PC-9 (cell line): ENCODE measurements around the gene KCNC1. TPM values are rescaled to one million over a fixed set of nuclear protein-coding genes. Genes with fewer than 3 reads are reported as not detected.

Experiments used
- BruUV-seq: library from RNA; stranded (reverse); fragments of 400-500 nt; replicated peaks from 2 replicates; lab custom pipeline; 2021; lab: Mats Ljungman, UMichigan
- CTCF ChIA-PET: fragments of 300-600 bp; sonication (Branson Sonifier 250); formaldehyde crosslinking; loops from one replicate; lab custom pipeline; 2022; ENCODE audit warnings: antibody characterized with exemption; lab: Charles Lee
- POLR2A ChIA-PET: fragments of 300-600 bp; sonication (Branson Sonifier 250); formaldehyde crosslinking; loops from one replicate; lab custom pipeline; 2022; ENCODE audit warnings: antibody characterized with exemption; ENCODE audit not compliant: unreplicated experiment; lab: Charles Lee
- DNase-seq, 2 experiments: peaks; one replicate each; pipeline versions ENCODE4 v3.0.0 to v3.0.0-alpha.2; 2015 to 2022; ENCODE audit warnings: mixed read lengths in 1 of 2
- H2AFZ ChIP-seq: fragments of 200-600 bp; sonication (generic); 2 replicates; pipeline ENCODE4 v1.8.1; 2017; ENCODE audit warnings: antibody characterized with exemption
- H3F3A ChIP-seq: fragments of 200-600 bp; sonication (generic); 2 replicates; pipeline ENCODE4 v1.8.1; 2017; ENCODE audit warnings: antibody characterized with exemption, mild to moderate bottlenecking, low read depth; ENCODE audit not compliant: insufficient read depth
- H3K27ac ChIP-seq: fragments of 200-600 bp; sonication (generic); 2 replicates; pipeline ENCODE4 v1.6.1; 2016; ENCODE audit warnings: mixed run types
- H3K27me3 ChIP-seq: fragments of 200-600 bp; sonication (generic); 2 replicates; pipeline ENCODE4 v1.6.1; 2016; ENCODE audit warnings: low read depth, mixed run types; ENCODE audit not compliant: insufficient read depth
- H3K36me3 ChIP-seq: fragments of 200-600 bp; sonication (generic); 2 replicates; pipeline ENCODE4 v1.6.1; 2016; ENCODE audit warnings: low read depth, mixed run types
- H3K4me1 ChIP-seq: fragments of 200-600 bp; sonication (generic); replicated peaks from 2 replicates; pipeline ENCODE4 v1.6.1; 2016; ENCODE audit warnings: mixed run types; ENCODE audit not compliant: insufficient read depth
- H3K4me2 ChIP-seq: fragments of 200-600 bp; sonication (generic); 2 replicates; pipeline ENCODE4 v1.6.1; 2017; ENCODE audit warnings: mixed run types
- H3K4me3 ChIP-seq: fragments of 200-600 bp; sonication (generic); 2 replicates; pipeline ENCODE4 v1.6.1; 2016; ENCODE audit warnings: mixed run types
- H3K79me2 ChIP-seq: fragments of 200-600 bp; sonication (generic); 2 replicates; pipeline ENCODE4 v1.6.1; 2017; ENCODE audit warnings: low read depth, mixed run types
- H3K9me2 ChIP-seq: fragments of 200-600 bp; sonication (generic); 2 replicates; pipeline ENCODE4 v1.8.1; 2017; ENCODE audit warnings: mild to moderate bottlenecking; ENCODE audit not compliant: insufficient read depth
- H3K9me3 ChIP-seq: fragments of 200-600 bp; sonication (generic); 2 replicates; pipeline ENCODE4 v1.8.1; 2016; ENCODE audit warnings: low read depth; ENCODE audit not compliant: insufficient read depth
- H4K20me1 ChIP-seq: fragments of 200-600 bp; sonication (generic); 2 replicates; pipeline ENCODE4 v1.8.1; 2017; ENCODE audit not compliant: insufficient read depth
- EZH2 ChIP-seq: fragments of 200-600 bp; sonication (generic); IDR thresholded peaks from 2 replicates; pipeline ENCODE4 v1.8.0; 2017; ENCODE audit warnings: antibody characterized with exemption, low read depth
- intact Hi-C: fragments of 100-400 bp; cut with micrococcal nuclease; formaldehyde crosslinking; loops from one replicate; pipeline ENCODE4 v1.10.0; 2022; ENCODE audit not compliant: unreplicated experiment
- total RNA-seq: library from RNA; stranded (reverse); gene quantifications from 2 replicates; pipeline ENCODE4 v1.2.3, GENCODE V29; 2021
- TF ChIP-seq, protein P1 (sequence below): fragments of 200-600 bp; sonication (generic); conservative IDR thresholded peaks from 2 replicates; pipeline ENCODE4 v1.6.1; 2017; ENCODE audit warnings: mixed run types, antibody characterized with exemption, mild to moderate bottlenecking, moderate library complexity

KCNC1 gene
- total RNA-seq, 1 experiment from 2014 or later, result not detected

DNA sequence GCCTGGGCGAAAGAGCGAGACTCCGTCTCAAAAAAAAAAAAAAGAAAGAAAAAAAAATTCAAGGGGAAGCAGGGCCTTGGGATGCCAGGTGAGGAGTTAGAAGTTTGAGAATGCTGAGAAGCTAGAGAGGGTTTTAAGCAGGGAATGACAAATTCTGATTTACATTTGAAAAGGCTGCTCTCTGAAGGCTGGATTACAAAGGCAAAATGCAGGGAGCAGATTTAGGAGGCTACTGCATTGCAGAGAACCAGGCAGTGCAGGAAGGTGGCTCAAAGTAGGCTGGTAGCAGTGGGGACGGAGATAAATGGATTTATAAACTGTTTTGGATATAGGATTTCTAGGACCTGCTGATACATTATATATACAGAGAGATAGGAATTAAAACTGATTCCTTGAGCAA, 66.6 kb downstream of the KCNC1 start:
- Histone ChIP-seq H3K27me3 (no peaks in the 10 kb centered on the region), H3K36me3 (no peaks in the 10 kb centered on the region), H3K79me2 (no peaks in the 10 kb centered on the region), H2AFZ (no peak overlapping the region), H3K4me2 (no peak overlapping the region), H3K4me1 (no peaks in the 10 kb centered on the region), H3K9me2 (no peaks in the 10 kb centered on the region), H4K20me1 (no peaks in the 10 kb centered on the region), H3F3A (no peaks in the 10 kb centered on the region), H3K9me3 (no peaks in the 10 kb centered on the region), H3K4me3 (no peak overlapping the region), H3K27ac (no peak overlapping the region)
- CTCF ChIA-PET, result no interaction called here
- no peak for DNase-seq
- no TSS peak for BruUV-seq
- intact Hi-C loops, result no loop called here
- TF ChIP-seq, protein P1, sequence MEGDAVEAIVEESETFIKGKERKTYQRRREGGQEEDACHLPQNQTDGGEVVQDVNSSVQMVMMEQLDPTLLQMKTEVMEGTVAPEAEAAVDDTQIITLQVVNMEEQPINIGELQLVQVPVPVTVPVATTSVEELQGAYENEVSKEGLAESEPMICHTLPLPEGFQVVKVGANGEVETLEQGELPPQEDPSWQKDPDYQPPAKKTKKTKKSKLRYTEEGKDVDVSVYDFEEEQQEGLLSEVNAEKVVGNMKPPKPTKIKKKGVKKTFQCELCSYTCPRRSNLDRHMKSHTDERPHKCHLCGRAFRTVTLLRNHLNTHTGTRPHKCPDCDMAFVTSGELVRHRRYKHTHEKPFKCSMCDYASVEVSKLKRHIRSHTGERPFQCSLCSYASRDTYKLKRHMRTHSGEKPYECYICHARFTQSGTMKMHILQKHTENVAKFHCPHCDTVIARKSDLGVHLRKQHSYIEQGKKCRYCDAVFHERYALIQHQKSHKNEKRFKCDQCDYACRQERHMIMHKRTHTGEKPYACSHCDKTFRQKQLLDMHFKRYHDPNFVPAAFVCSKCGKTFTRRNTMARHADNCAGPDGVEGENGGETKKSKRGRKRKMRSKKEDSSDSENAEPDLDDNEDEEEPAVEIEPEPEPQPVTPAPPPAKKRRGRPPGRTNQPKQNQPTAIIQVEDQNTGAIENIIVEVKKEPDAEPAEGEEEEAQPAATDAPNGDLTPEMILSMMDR, result no peak
- TF ChIP-seq EZH2, result no peak
- POLR2A ChIA-PET, result no interaction called here

GRCh38 chr11:17802491-17802890, 67.9 kb downstream of the KCNC1 start:
- H3F3A ChIP-seq, result no peaks in the 10 kb centered on the region
- no peaks in the 10 kb centered on the region for H3K4me1 ChIP-seq
- H3K9me2 ChIP-seq, result no peaks in the 10 kb centered on the region
- no peaks in the 10 kb centered on the region for H3K79me2 ChIP-seq
- no peak overlapping the region for H3K4me2 ChIP-seq
- CTCF ChIA-PET, result interaction anchor here (0.6 kb wide), 1 partner anchor 16 kb away, joined by 4 read pairs; no protein-coding TSS in a partner anchor
- no peak overlapping the region for H3K27ac ChIP-seq
- no peak for DNase-seq
- no peaks in the 10 kb centered on the region for H3K9me3 ChIP-seq
- H3K27me3 ChIP-seq, result no peaks in the 10 kb centered on the region
- H2AFZ ChIP-seq, result no peak overlapping the region
- POLR2A ChIA-PET, result interaction anchor here (0.7 kb wide), 1 partner anchor 24 kb away, joined by 3 read pairs; no protein-coding TSS in a partner anchor
- no peaks in the 10 kb centered on the region for H4K20me1 ChIP-seq
- intact Hi-C loops, result no loop called here
- TF ChIP-seq, protein P1, result no peak
- TF ChIP-seq EZH2, result no peak
- no peaks in the 10 kb centered on the region for H3K36me3 ChIP-seq
- H3K4me3 ChIP-seq, result no peak overlapping the region
- BruUV-seq, result no TSS peak

DNA sequence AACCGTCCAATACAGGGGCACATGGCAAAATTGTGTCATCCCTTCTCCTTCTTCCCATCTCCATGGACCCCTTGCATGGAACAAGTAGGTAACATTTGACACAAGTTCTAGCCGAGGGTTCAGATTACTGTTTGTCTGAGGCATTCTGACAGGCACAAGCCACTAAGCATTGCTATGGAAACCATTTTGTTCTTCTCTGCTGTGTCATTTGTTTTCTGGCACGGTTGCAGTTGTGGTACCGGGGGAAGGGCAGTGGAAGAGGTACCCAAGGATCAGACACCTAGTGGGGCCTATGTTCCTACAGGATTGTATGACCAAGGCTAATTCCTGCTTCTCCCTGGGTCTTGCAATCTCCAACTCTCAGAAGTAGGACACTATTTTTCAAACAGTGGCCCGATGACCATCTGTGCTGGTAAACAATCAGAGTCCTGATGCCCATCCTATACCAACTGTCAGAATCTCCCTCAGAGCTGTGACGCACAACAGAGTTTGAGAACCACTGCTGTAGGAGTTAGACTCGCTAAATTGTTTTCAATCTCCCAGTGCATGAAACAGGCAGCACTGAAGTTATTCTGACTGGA, 69.3 kb downstream of the KCNC1 start:
- DNase-seq, result no peak
- CTCF ChIA-PET, result no interaction called here
- no peaks in the 10 kb centered on the region for H3K9me2 ChIP-seq
- no peak overlapping the region for H3K4me3 ChIP-seq
- H3K27me3 ChIP-seq, result no peaks in the 10 kb centered on the region
- H3K79me2 ChIP-seq, result no peaks in the 10 kb centered on the region
- no peak for TF ChIP-seq EZH2
- TF ChIP-seq, protein P1, result no peak
- H3F3A ChIP-seq, result no peaks in the 10 kb centered on the region
- H3K27ac ChIP-seq, result no peak overlapping the region
- H4K20me1 ChIP-seq, result no peaks in the 10 kb centered on the region
- intact Hi-C loops, result no loop called here
- BruUV-seq, result no TSS peak
- H2AFZ ChIP-seq, result no peak overlapping the region
- POLR2A ChIA-PET, result no interaction called here
- H3K4me2 ChIP-seq, result no peak overlapping the region
- no peaks in the 10 kb centered on the region for H3K9me3 ChIP-seq
- no peaks in the 10 kb centered on the region for H3K36me3 ChIP-seq
- H3K4me1 ChIP-seq, result no peaks in the 10 kb centered on the region
